ENCODE results near the gene P2RY14. TPM values are rescaled to one million over a fixed set of nuclear protein-coding genes. Genes with fewer than 3 reads are reported as not detected.

P2RY14 gene
- total RNA-seq, 1 donor from 2014 or later = 0.88 TPM

- ATAC-seq = no peak
These were observed 22.2 kb upstream of the P2RY14 start for GRCh38 chr3:151300539-151300938.

GRCh38 chr3:151299006-151299405, 20.7 kb upstream of the P2RY14 start:
- no peak for ATAC-seq

GRCh38 chr3:151297429-151297828, 19.1 kb upstream of the P2RY14 start:
- no peak for ATAC-seq

DNA sequence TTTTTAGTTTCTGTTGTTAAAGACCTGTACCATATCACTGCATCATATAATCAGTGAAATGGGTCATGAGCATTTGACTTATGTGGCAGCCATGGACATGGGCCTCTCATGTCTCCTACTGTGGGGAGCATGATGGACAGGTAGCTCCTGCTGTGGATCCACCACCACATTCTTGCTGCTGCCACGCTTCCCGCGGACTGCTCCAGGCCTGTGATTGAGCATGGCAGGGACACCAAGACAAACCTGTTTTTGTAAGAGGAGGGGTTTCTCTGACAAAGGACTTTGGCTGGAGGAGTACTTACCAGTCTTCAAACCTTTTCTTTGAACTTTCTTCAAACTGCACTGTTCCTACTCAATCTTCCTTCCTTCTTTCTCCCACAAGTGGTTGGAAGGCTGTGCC, 17.9 kb upstream of the P2RY14 start:
- no peak for ATAC-seq

DNA sequence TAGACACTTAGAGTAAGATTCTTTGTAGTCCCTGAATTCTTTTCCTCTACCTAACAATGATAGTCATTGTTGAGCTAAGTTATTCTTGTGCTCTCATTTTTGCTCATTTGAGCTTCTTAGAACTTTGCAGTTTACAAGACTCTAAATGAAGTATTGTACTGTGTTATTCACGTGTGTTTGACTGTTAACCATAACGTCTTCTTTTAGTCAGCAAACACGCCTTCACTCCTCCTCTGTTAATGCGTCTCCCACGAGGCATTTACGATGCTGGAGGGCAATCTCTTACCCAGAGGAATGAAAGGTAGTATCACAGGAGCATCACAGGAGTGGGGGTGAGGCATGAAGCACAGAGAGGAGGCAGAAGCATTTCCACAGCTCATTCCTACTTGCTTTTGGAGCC, 14.8 kb upstream of the P2RY14 start:
- ATAC-seq = no peak

DNA sequence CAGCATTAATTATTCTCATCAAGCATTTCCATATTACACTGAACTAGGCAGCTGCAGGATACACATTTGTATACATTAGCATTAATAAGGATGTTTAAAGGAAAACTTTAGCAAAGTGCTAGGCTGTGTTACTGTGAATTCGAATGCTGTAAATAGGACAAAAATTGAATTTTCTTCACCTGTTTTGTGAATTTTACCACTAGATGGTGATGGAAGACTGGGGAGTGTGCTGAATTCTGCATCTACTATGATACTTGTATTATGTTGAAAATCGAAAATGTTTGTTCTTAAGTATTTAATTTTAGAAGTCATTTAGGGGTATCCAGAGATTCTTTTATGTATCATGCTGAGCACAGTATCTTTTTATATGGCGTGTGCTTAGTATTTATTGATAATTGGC, 12.3 kb upstream of the P2RY14 start:
- ATAC-seq = no peak

DNA sequence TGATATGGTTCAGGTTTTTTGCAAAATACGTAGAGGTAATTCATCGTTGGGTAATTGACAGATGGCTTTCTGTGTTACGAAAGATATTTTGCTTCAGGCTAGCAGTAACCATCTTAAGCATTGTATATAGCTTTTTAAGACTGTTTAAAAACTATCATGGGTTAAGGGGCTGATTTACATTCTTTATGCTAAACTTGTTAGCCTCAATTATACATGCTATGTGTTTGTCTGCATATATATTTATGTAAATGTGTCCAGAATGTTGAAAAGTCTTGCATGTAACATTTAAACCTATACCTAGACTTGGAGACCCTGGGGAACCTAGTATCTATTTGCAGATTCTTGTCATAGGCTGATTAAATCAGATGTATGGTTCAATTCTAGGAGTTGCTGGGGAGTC, 11.1 kb upstream of the P2RY14 start:
- ATAC-seq = no peak

DNA sequence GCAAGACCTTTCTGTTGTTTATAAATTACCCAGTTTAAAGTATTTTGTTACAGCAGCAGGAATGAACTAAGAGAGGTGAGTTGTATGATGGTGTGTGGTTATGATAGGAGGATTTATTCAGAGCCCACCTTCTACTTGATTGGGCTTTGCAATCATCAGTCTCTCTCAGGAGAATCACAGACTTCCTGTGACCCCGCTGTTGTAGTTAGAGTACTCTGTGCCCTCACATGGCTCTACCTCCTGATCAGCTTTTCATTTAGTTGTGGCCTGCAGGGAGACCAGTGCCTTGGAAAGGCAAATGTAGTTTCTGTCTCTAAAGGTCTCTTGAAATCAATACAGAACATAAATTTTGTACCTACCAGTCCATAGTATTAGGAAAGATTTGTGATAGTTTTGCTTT, 7.6 kb upstream of the P2RY14 start:
- ATAC-seq = no peak

GRCh38 chr3:151283907-151284461, 5.6 kb upstream of the P2RY14 start:
- peak; percentile 45 for ATAC-seq

GRCh38 chr3:151283387-151283786, 5.0 kb upstream of the P2RY14 start:
- ATAC-seq = no peak

GRCh38 chr3:151282921-151283320, 4.6 kb upstream of the P2RY14 start:
- ATAC-seq = peak; percentile 79

DNA sequence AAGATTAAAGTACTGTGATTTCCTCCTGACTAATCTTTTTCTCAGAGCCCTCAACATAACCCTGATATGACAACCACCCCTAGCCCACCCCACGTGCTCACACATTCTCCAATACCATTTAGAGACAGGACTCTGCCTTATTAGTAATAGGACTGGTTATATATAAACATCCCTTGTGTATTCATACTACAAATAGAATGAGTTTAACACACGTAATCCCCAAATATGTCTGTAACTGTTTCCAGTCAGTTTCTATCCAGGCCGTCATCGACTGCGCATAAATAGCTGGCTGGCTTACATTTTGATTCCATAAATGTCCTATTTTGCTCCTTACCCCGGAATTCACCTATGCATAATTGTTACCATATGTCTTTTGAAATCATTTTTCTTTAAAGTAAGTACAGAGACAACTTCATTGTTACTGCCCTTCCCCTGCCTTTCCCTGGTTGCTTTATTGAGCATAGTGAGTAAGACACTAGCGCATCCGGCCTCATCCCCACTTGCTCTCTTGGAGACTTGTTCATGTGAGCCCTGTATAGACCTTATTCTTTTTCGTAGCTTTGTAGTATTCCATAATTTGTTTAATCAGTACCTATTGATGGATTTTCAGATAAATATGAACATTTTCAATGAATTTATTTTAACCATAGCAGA, 3.5 kb upstream of the P2RY14 start:
- ATAC-seq = no peak

DNA sequence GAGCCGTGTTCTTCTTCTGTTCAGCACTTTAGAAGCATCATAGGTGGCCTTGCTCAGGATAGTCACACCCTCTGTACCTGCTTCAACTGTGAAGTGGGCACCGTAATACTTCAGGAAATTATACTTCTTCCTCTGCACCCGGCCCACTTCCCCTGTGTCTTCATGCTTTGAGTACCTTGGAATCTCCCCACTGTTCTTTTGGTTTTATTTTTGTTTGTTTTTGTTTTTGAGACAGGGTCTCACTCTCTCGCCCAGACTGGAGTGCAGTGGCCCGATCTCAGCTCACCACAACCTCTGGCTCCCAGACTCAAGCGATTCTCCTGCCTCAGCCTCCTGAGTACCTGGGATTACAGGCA, 1.7 kb downstream of the P2RY14 start:
- ATAC-seq = no peak

- ATAC-seq = no peak
These were observed 2.2 kb downstream of the P2RY14 start for GRCh38 chr3:151276038-151276686.

DNA sequence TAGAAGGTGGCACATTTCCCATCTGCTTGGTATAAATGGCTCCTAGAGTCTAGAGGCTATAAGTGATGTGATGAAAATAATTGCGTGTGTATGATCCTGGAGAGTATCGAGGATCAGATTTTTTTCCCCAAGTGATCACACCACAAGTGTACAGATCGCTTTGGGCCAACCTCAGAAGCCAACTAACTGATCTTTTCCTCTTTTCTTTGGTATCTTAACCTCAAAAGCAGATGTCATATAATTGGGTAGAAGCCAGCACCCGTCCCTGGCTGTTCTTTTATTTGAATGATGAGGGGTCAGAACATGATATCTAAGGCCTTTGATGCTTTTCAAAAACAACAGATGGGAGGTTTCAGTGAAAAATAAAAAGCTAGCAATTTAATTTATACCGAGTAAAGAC, 3.3 kb downstream of the P2RY14 start:
- ATAC-seq = no peak

DNA sequence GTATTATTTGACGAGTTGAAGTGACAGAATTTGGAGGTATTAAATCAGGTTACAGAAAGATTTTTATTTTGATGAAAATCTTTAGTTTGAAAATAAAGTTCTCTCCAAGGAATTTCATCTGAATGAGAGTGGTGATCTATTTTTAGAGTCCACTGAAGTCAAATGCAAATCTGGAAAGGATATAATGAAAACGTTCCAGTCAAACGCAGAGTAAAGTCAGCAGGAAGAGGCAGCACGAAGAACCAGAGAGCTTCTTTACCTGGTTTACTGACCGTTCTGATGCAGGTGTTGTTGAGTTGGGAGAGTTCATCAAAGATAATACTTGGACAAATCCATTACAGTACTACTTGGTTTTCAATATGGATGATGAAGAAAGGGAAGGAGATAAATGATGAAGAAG, 8.7 kb downstream of the P2RY14 start:
- ATAC-seq = no peak

- no peak for ATAC-seq
These were observed 9.8 kb downstream of the P2RY14 start for GRCh38 chr3:151268267-151269235.

DNA sequence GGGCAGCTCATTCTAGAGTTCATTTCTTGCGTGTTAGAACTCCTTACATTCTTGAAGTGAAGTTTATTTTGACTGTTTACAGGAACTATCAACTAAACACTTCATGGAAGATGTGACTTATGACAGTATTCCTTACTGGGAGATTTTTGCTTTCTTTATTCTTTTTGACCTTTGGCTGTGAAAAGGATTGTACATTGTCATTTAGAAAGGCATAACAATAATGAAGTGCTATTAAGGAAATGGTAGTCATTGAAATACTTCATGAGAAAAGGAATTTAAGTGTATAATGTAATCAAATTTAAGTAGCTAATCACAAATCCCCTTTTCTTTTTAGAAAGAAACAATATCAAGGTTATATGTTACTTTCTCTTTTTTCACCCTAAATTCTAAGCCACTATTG, 11.3 kb downstream of the P2RY14 start:
- ATAC-seq = no peak

GRCh38 chr3:151265866-151266265, 12.5 kb downstream of the P2RY14 start:
- peak; percentile 55 for ATAC-seq

- ATAC-seq = no peak
These were observed 13.2 kb downstream of the P2RY14 start for GRCh38 chr3:151265166-151265565.

DNA sequence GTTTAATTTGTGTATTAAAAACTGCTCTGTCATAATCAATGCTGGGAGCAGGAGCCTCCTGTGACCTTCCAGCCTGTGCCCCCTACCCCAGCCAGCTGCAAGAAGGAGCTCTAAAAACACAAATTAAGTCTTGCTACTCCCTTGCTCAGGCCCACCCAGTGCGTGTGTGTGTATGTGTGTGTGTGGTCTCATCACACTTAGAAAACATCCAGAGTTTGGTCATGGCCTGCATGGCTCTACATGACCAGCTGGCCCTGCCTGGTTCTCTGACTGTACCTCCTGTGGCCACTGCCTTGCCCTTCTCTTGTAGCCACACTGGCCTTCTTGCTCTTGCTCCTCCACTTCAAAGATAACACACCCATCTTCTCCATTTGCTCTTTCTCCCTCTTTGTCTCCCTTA, 13.7 kb downstream of the P2RY14 start:
- no peak for ATAC-seq

GRCh38 chr3:151262871-151263525, 15.3 kb downstream of the P2RY14 start:
- no peak for ATAC-seq

DNA sequence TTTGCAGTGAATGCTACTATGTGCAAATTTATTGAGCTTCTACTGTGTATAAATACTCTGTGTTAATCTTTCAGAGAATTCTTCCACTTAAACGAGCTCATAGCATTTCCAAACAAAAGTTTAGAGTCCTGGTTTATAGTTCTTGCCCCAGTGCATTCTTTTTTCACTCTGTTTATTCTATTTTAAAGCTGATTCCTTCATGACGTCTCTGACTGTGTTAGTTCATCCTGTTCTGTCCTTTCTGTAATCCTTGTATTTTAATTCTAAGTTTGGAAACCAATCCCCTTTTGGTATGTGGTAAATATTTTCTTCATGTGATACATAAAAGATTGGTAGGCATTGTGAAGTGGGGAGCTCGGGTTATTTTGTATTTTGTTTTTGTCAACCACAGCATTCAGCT, 18.7 kb downstream of the P2RY14 start:
- no peak for ATAC-seq
